Measurements from ENCODE around the gene PXYLP1.

DNA sequence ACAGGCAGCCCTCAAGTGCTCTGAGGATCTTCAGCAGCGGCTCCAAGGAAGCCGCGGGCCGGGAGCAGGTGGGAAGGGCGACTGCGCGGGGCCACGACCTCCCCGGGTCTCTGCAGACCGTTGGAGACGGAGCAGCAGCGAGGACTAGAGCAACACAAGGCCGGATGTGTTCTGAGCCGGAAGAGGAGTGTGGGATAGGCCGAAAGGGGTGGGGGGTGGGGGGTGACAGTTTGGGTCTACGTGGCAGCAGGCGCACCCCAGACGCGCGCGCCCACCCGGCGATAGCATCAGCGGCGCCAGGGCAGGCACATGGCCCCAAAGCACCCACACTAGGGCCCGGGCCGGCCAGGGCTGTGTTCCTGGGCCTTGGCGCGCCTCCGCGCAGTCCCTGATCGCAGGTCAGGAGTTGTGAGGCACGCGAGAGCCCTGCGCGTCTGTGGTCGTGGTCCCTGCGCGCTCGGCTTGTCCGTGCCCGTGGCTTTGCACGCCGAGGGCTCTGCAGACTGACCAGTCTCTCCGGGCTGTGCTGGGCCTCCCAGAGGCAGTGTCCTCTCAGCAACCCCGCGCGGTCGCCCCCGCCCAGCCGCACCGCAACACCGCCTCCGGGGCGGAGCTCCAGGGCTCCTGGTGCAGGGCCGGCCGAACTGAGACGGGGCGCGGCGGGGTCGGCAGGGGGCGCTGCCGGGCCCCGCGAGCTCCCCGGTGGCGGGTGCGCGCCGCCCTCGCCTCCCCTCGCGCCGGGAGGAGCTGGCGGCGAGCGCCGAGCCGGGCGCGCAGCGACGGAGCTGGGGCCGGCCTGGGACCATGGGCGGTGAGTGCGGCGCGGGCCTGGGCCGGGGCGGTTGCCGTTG, at the start of gene PXYLP1:
- TF ChIP-seq, protein P1, sequence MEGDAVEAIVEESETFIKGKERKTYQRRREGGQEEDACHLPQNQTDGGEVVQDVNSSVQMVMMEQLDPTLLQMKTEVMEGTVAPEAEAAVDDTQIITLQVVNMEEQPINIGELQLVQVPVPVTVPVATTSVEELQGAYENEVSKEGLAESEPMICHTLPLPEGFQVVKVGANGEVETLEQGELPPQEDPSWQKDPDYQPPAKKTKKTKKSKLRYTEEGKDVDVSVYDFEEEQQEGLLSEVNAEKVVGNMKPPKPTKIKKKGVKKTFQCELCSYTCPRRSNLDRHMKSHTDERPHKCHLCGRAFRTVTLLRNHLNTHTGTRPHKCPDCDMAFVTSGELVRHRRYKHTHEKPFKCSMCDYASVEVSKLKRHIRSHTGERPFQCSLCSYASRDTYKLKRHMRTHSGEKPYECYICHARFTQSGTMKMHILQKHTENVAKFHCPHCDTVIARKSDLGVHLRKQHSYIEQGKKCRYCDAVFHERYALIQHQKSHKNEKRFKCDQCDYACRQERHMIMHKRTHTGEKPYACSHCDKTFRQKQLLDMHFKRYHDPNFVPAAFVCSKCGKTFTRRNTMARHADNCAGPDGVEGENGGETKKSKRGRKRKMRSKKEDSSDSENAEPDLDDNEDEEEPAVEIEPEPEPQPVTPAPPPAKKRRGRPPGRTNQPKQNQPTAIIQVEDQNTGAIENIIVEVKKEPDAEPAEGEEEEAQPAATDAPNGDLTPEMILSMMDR (conservative IDR thresholded peaks at IDR 0.05; ENCODE audit: low read length) = peak; percentile 50
- TF ChIP-seq EZH2phosphoT487 (IDR thresholded peaks at IDR 0.05; ENCODE audit: borderline replicate concordance) = no peak

All from Loucy (cell line).